Right lobe of liver (tissue), 6 donors: ENCODE data around the gene SLC30A2. TPM values are rescaled to one million over a fixed set of nuclear protein-coding genes. Genes with fewer than 3 reads are reported as not detected.

Experiments
- ATAC-seq, 4 donors: fragments of 200-7000 bp; cut with Tn5 transposase; one replicate each; pipeline ENCODE4 v1.9.1; 2020; ENCODE audit warnings: mild to moderate bottlenecking in 4 of 4, moderate library complexity in 4 of 4
- DNase-seq, 3 donors: peaks; one replicate each; pipeline ENCODE4 v3.0.0-alpha.2; 2020
- H3K27ac ChIP-seq, 3 donors: fragments of 200-600 bp; one replicate each; pipeline ENCODE4 v1.8.0; 2022
- H3K27me3 ChIP-seq, 2 donors: fragments of 200-600 bp; one replicate each; pipeline ENCODE4 v1.8.0; 2022
- H3K36me3 ChIP-seq, 4 donors: fragments of 200-600 bp; sonication (generic) in 1 of 4; one replicate each; pipeline versions ENCODE4 v1.5.1 to v1.8.0; 2017 to 2022; ENCODE audit warnings: control low read depth in 1 of 4
- H3K4me1 ChIP-seq, 4 donors: fragments of 200-600 bp; sonication (generic) in 1 of 4; one replicate each; pipeline versions ENCODE4 v1.5.1 to v1.8.0; 2017 to 2022; ENCODE audit warnings: control low read depth in 1 of 4
- H3K4me3 ChIP-seq, 3 donors: fragments of 200-600 bp; one replicate each; pipeline ENCODE4 v1.8.0; 2022
- H3K9me3 ChIP-seq, 4 donors: fragments of 200-600 bp; sonication (generic) in 1 of 4; one replicate each; pipeline versions ENCODE4 v1.5.1 to v1.8.0; 2017 to 2022; ENCODE audit warnings: control low read depth in 1 of 4
- CTCF ChIP-seq, 4 donors: fragments of 200-600 bp in 3 of 4; fragments of 450-650 bp in 1 of 4; IDR thresholded peaks; one replicate each; pipeline versions ENCODE4 v1.5.1 to v1.8.0; 2016 to 2022; ENCODE audit warnings: antibody characterized with exemption in 4 of 4, mild to moderate bottlenecking in 2 of 4
- POLR2A ChIP-seq: fragments of 450-650 bp; IDR thresholded peaks from one replicate; pipeline ENCODE4 v1.6.1; 2017; ENCODE audit warnings: antibody characterized with exemption, mild to moderate bottlenecking
- WGBS: methylation state at CpG from one replicate; pipeline ENCODE4 v1.1.6; 2018; ENCODE audit warnings: low coverage, low lambda C conversion rate; ENCODE audit not compliant: insufficient coverage; ENCODE audit errors: missing lambda C conversion rate; 5-methylcytosine and 5-hydroxymethylcytosine counted together
- intact Hi-C, 2 donors: fragments of 100-400 bp; cut with DNase I; formaldehyde crosslinking; loops; one replicate each; pipeline versions ENCODE4 v1.11.2 to v1.14.1; 2022
- total RNA-seq, 6 experiments: library from RNA; depleted of rRNA in 2 of 6; stranded (reverse); fragments of >200 nt in 2 of 6; fragmentation: NEBNext Ultra II Directional in 3 of 6; extraction: Animal tissue kit (Norgen Biotek cat#: 25700) in 3 of 6; gene quantifications; one replicate each; pipeline versions ENCODE4 v1.1.0 to v1.2.4, GENCODE V29; 2016 to 2023
- donor health status: DM: no; HTN: yes; CAD: no.
- donor health status: DM: no; HTN: no; CAD: no.
- donor health status: DM: no; HTN: no; CAD: no.
- donor health status: DM: no; HTN: yes; CAD: no.
- donor health status: DM: no; HTN: yes; CAD: no.

SLC30A2 gene
- total RNA-seq, 6 experiments from 2014 or later = 0.07 to 0.31 (median 0.22) TPM; not detected in 1

GRCh38 chr1:26029864-26030481, 15.9 kb downstream of the SLC30A2 start:
- H3K36me3 ChIP-seq = no peaks in the 10 kb centered on the region
- 59% methylated on average over 7 of the region's 7 CpGs for WGBS
- TF ChIP-seq POLR2A = no peak
- TF ChIP-seq CTCF (IDR thresholded peaks at IDR 0.05) = no peak

GRCh38 chr1:26029054-26029863, 16.7 kb downstream of the SLC30A2 start:
- H3K27me3 ChIP-seq = no peaks in the 10 kb centered on the region
- H3K4me3 ChIP-seq = no peak overlapping the region
- intact Hi-C loops = no loop called here
- no peaks in the 10 kb centered on the region for H3K4me1 ChIP-seq
- no peaks in the 10 kb centered on the region for H3K9me3 ChIP-seq
- no peaks in the 10 kb centered on the region for H3K36me3 ChIP-seq
- WGBS = 61% methylated on average over 5 of the region's 15 CpGs
- no peak overlapping the region for H3K27ac ChIP-seq
- ATAC-seq (no peak), DNase-seq (no peak)
- TF ChIP-seq CTCF (IDR thresholded peaks at IDR 0.05) = no peak
- no peak for TF ChIP-seq POLR2A

More at GRCh38 chr1:26029864-26030481, 15.9 kb downstream of the SLC30A2 start:
- H3K27me3 ChIP-seq = no peaks in the 10 kb centered on the region
- no peak overlapping the region for H3K27ac ChIP-seq
- no peak overlapping the region for H3K4me3 ChIP-seq
- ATAC-seq (no peak), DNase-seq (no peak)
- no peaks in the 10 kb centered on the region for H3K9me3 ChIP-seq
- intact Hi-C loops = loop anchor here (5.0 to 10.0 kb wide), 2 partner anchors 117 to 125 kb away; partner anchors contain the start of gene FAM110D (in 1 of the 2)
- H3K4me1 ChIP-seq = no peaks in the 10 kb centered on the region

GRCh38 chr1:26028490-26028980, 17.4 kb downstream of the SLC30A2 start:
- intact Hi-C loops = no loop called here
- no peak for TF ChIP-seq CTCF (IDR thresholded peaks at IDR 0.05)
- TF ChIP-seq POLR2A = no peak
- DNase-seq = no peak
- Histone ChIP-seq H3K27ac (no peak overlapping the region), H3K27me3 (no peaks in the 10 kb centered on the region), H3K9me3 (no peaks in the 10 kb centered on the region), H3K36me3 (no peaks in the 10 kb centered on the region), H3K4me1 (no peaks in the 10 kb centered on the region), H3K4me3 (no peak overlapping the region)
- no peak for ATAC-seq
- 90% methylated on average over 2 of the region's 8 CpGs for WGBS

GRCh38 chr1:26027716-26028489, 18.0 kb downstream of the SLC30A2 start:
- Histone ChIP-seq H3K4me1 (no peaks in the 10 kb centered on the region), H3K36me3 (no peaks in the 10 kb centered on the region), H3K27me3 (no peaks in the 10 kb centered on the region), H3K4me3 (no peak overlapping the region), H3K27ac (no peak overlapping the region), H3K9me3 (no peaks in the 10 kb centered on the region)
- 19% methylated on average over 2 of the region's 3 CpGs for WGBS
- ATAC-seq (no peak), DNase-seq (no peak)
- TF ChIP-seq CTCF (IDR thresholded peaks at IDR 0.05) = no peak
- TF ChIP-seq POLR2A = no peak
- intact Hi-C loops = no loop called here
